C4-2B (cell line): Measurements from ENCODE around the gene OTUD4.

Source experiments
- H3K27ac ChIP-seq: fragments of 450-650 bp; 2 replicates; pipeline ENCODE4 v1.5.1; 2017
- CTCF ChIP-seq: fragments of 450-650 bp; conservative IDR thresholded peaks from 2 replicates; pipeline ENCODE4 v1.5.1; 2017; ENCODE audit warnings: mild to moderate bottlenecking
- ZFX ChIP-seq: fragments of 450-650 bp; IDR thresholded peaks from 2 replicates; pipeline ENCODE4 v1.6.1; 2017

OTUD4 gene

GRCh38 chr4:145189981-145190380 is 9.6 kb upstream of the OTUD4 start:
- H3K27ac ChIP-seq = no peak overlapping the region
- no peak for TF ChIP-seq CTCF
- TF ChIP-seq ZFX = no peak

- H3K27ac ChIP-seq = no peak overlapping the region
- no peak for TF ChIP-seq CTCF
- TF ChIP-seq ZFX = no peak
Observed at GRCh38 chr4:145186729-145187128, 6.3 kb upstream of the OTUD4 start.

DNA sequence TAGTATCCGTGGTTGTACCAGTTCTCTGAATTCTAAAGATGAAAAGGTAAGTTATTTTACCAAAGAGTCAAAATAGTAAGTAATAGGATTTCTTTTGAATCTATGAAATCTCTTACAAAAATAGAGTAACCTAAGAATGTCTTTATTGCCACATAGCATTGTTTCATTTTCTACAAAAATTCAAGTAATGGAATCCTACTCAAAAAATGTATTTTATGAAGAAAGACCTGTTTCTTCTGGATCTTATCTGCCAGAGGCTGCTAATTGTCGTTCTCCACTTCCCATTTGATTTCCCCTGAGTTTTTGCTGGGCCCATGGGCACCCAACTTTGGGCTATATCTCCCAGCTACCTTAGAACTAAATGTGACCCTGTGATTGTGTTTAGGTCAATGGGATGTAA is 3.2 kb upstream of the OTUD4 start:
- H3K27ac ChIP-seq = no peak overlapping the region
- TF ChIP-seq ZFX (no peak), CTCF (no peak)

GRCh38 chr4:145183023-145183422 is 2.6 kb upstream of the OTUD4 start:
- no peak overlapping the region for H3K27ac ChIP-seq
- TF ChIP-seq CTCF = no peak
- no peak for TF ChIP-seq ZFX

- no peak for TF ChIP-seq CTCF
- no peak for TF ChIP-seq ZFX
- H3K27ac ChIP-seq = no peak overlapping the region
Observed at GRCh38 chr4:145182222-145182621, 1.8 kb upstream of the OTUD4 start.

- TF ChIP-seq ZFX = no peak
- TF ChIP-seq CTCF = no peak
Observed at GRCh38 chr4:145181091-145181501, 707 bp upstream of the OTUD4 start.

GRCh38 chr4:145179861-145180297 is 510 bp downstream of the OTUD4 start:
- H3K27ac ChIP-seq = peak overlapping the region; percentile 80
- peak; percentile 26 for TF ChIP-seq ZFX

More at GRCh38 chr4:145181091-145181501, 707 bp upstream of the OTUD4 start:
- H3K27ac ChIP-seq = peak overlapping the region; percentile 80

- H3K27ac ChIP-seq = peak overlapping the region; percentile 80
- TF ChIP-seq CTCF (no peak), ZFX (no peak)
Observed at GRCh38 chr4:145179281-145179860, 1.0 kb downstream of the OTUD4 start.
